Stimulated activated CD8-positive, alpha-beta memory T cell treated with anti-CD3 and anti-CD28 coated beads, Interleukin-12 subunit alpha, Interleukin-12 subunit beta, amount 100 ng/mL, for 24 hours (primary cell): Measurements from ENCODE around the gene B4GALT5.

Source experiments
- DNase-seq: peaks from one replicate; pipeline ENCODE4 v3.0.0-alpha.2; 2020; ENCODE audit errors: extremely low read depth

B4GALT5 gene

GRCh38 chr20:49584418-49585382, 129.0 kb downstream of the B4GALT5 start:
- no peak for DNase-seq

- no peak for DNase-seq
Observed at GRCh38 chr20:49583669-49584417, 129.8 kb downstream of the B4GALT5 start.

DNA sequence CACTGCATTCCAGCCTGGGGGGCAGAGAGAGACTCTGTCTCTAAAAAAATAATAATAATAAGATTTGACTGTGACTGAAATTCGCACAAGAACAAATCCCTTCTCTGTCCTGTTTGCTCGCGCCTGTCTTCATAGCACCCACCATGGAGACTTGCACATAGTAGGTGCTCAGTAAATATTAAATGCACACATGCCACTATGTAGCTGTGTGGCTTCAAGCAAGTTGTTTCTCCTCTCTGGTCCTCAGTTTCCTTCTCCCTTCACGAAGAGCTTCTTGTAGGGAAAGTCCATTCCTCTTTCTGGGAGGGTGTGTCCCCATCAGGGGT, 130.4 kb downstream of the B4GALT5 start:
- no peak for DNase-seq
